ENCODE results near the gene CCDC81.
"Not testable (repeated sequence)": the region's sequence is repeated elsewhere in the genome, so short reads cannot be mapped to it uniquely, and the experiment has no call there.

The CCDC81 gene

DNA sequence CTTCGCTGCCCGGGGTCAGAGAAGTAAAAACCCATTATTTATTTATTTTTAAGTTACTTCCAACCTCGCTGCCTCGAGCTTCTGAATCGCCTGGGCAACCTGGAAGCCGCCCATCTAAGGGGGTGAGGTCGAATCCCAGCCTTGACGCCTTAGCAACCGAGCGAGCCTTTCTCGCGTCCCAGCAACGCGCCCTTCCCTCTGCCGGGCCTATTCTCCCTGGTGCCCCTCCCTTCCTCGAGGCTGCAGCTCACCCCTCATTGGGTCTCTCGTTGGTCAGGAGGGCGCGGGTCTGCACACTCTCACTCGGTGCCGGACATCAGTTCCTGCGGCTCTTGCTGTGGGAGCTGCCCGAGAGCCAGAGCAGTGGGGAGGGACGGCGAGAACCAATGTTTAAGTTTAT lies at the start of gene CCDC81:
CCDC81 (plus strand) TSS at position 302 of the 400 bp plus-strand sequence. CDS start 277 bp downstream, outside the sequence.
- DNase-seq: no peak

DNA sequence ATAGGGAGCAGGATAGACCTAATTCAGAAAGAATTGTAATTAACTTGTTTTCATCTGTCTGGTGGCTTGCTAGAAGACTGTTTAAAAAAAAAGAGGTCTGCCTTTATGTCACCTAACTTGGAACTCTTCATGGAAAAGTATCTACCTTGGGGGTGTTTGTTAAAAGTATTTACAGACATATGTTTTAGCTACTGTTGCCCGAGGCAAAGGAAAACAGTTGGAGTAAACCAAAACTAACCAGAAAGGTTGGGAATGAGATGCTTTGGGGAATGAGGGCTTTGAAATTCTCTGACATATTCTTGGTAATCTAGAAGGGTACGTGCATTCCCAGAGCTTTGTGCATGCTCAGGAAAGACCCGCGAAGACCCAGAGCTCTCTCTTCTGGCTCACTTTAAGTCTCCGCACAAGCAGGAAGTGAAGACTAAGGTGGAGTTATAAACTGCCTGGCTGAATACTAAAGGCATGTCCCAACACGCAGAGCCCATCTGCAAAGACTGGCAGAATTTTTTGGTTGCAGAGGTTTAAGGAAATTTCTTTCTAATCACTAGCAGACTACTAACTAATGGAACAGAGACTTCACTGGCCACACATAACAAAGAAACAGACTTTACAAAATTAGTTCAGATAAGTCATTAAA lies 39.4 kb upstream of the CCDC81 start:
- no peak for DNase-seq

DNA sequence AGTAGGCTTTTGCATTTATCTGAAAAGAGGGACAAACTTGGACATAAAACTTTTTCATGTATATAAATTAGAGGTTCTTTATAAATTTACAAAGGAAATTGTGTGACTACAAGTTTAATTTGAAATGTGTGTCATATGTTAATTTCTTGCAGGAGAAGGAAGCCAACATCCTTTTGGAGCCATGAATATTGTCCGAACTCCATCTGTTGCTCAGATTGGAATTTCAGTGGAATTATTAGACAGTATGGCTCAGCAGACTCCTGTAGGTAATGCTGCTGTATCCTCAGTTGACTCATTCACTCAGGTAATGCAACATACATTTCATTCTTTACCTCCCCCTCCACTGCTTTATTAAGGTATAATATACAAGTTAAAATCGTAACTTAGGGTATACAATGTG lies 37.5 kb upstream of the CCDC81 start:
- no peak for DNase-seq

DNA sequence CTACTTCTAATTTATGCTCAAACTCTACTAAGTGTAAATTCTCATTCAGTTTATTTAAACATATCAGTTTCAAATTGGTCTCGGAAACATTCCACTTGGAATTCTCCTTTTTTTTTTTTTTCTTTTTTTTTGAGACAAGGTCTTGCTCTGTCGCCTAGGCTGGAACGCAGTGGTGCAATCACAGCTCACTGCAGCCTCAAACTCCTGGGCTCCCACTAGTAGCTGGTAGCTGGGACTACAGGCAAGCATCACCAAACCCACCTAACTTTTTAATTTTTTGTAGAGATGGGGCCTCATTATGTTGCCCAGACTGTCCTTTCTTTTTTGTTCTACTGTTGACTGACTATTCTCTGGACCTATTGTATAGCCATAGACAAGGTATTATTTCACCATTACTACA lies 33.3 kb upstream of the CCDC81 start:
- no peak for DNase-seq

DNA sequence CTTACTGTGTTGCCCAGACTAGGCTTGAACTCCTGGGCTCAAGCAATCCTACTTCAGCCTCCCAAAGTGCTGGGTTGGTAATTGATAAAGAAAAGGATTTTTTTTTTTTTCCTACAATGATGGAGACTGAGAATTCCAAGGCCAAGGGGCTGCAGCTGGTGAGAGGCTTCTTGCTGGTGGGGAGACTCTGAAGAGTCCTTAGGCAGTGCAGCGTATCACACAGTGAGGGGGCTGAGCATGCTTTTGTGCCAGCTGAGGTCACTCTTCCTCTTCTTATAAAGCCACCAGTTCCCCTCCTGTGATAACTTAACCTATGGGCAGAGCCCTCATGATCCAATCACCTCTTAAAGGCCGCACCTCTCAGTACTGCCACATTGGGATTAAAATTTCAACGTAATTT lies 28.2 kb upstream of the CCDC81 start:
- no peak for DNase-seq

DNA sequence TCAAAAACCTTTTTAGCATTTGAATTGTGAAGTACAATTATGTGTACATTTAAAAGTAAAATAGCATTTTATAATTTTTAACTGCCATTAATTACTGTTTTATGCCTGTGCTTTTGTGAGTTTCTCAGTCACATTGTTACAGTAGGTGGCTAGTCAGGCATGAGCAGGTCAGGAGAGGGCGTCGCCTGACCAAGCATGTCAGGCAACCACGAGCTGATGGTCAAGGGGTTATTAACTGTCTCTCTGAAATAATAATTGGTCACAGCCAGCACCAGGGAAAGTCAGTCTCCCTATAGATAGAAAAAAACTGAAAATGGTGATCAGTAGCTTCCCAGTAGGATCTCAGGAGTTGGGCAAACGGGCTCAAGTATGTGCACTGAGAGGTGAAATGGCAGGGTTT lies 19.4 kb upstream of the CCDC81 start:
- no peak for DNase-seq

DNA sequence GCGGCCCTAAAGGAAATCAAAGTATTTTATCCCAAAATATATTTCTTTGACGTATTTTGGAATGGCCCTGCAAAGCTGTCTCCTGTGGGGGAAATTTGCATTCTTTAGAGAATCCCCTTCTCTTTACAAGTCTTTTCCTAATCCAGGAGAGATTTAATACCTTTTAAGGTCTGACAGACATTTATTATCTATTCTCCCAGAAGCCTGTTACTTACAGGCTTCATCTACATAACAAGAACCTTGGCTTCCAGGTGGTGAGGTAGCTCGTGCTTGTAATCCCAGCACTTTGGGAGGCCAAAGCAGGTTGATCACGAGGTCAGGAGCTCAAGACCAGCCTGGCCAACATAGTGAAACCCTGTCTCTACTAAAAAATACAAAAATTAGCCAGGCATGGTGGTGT lies 17.3 kb upstream of the CCDC81 start:
- DNase-seq: not testable (repeated sequence)

DNA sequence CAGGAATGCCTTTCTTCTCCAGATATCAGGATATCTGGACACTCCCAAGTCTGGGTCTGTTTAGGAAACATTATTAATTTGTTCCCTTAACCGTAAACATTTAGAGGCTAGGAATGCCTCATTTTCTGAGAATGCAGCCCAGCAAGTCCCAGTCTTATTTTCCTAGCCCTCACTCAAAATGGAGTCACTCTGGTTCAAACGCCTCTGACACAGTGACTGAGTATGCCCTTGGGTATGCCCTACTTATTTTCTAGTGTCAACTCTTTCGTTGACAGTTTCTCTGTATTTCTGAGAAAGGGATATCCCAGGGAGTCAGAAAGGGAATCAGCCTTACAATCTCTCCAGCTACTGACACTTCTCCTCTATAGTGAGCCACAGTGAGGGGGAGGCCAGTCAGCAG lies 16.0 kb upstream of the CCDC81 start:
- no peak for DNase-seq

DNA sequence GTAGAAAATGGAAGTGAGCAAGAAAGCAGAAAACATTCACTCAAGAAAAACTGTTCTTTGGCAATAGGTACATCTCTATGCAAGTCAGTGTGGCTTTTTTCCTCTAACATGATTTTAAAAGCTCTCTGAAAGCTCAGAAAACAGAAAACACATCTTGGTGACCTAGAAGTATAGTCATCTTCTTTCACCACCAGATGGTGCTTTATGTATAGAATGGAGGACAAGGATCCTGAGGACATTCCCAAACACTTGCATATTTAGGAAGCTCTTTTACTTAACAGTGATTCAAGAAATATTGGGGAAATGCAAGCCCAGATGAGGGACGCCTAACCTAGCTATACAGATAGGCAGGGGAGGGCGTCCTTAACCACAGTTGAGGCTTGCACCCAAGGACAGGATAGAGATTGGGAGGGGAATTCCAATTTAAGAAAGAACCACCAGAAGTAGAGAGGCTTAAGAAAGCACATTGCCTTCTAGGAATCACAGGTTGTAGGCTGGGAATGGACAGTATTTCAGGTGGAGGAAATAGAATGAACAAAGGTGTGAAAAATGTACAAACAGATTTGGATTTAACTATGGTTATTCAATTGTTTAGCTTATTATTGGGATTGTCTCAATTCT lies 13.8 kb upstream of the CCDC81 start:
- DNase-seq: no peak

DNA sequence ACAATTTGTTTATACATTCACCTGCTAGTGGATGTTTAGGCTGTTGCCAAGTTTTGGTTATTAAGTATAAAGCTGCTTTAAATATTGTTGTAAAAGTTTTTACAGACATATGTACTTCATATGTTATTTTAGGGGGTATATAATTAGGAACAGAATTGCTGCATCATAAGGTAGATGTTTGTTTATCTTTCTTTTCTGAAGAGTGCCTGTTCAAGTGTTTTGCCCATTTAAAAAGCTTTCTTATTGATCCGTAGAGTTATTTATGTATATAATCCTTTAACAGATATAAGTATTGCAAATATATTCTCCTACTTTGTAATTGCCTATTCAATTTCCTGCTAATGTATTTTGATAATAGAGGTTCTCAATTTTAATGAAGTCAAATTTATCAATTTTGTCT lies 11.3 kb upstream of the CCDC81 start:
- DNase-seq: no peak

DNA sequence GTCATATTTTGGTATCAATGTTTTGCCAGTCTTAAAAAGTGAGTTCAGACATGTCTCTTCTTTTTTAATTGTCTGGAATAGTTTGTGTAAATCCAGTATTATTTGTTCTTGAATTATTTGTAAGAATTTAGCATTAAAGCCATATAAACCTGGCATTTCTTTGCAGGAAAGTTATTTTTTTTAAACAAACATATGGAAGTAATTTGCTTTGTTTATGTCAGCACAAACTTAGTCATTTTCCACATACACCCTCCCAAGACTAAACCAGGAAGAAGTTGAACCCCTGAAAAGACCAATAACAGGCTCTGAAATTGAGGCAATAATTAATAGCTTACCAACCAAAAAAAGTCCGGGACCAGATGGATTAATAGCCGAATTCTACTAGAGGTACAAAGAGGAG lies 9.1 kb upstream of the CCDC81 start:
- DNase-seq: no peak

DNA sequence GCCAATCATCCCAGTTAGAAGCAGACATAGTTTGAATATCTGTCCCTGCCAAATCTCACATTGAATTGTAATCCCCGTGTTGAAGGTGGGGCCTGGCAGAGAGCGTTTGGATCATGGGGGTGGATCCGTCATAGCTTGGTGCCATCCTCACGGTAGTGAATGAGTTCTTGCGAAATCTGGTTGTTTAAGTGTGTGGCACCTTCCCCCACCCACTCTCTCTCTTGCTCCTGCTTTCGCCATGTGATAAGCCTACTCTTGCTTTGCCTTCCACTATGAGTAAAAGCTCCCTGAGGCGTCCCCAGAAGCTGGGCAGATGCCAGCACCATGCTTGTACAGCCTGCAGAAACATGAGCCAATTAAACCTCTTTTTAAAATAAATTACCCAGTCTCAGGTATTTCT lies 5.0 kb upstream of the CCDC81 start:
- DNase-seq: no peak

DNA sequence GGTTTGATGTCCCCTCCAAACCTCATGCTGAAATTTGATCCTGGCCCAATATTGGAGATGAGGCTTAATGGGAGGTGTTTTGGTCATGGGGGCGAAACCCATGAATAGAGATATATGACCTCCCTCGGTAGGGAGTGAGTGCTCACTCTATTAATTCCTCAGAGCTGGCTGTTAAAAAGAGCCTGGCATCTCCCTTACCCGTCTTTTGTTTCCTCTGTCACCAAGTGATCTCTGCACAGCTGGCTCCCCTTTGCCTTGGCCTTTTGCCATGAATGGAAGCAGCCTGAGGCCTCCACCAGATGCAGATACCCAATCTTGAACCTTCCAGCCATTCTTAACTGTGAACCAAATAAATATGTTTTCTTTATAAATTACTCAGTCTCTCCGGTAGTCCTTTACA lies 4.5 kb upstream of the CCDC81 start:
- no peak for DNase-seq

DNA sequence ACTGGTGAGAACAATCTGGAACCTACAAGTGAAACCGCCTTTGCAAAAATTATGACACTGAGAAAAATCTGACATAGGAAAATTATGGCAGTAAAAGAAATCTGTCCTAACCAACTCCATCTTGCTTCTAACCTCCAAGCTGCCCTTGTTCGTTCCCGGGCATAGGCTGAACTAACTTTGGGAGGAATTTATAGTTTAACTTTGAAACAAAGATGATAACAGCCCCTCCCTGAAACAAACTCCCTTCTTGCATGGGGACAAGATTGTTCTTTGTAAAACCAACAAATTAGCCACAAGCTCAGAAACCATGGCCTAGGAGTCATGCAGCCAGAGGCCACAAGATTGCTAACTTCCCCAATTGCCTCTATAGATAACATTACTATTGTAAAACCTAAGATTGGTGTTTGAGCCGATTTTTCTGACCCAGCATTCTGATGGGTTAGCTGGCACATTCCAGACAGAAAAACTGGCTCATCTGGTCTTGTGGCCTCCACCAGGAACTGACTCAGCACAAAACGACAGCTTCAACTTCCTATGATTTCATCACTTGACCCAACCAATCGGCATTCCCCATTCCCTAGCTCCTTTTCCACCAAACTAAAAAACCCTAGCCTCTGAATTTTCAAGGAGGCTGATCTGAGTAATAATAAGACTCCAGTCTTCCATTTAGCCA lies 3.6 kb upstream of the CCDC81 start:
- DNase-seq: no peak

DNA sequence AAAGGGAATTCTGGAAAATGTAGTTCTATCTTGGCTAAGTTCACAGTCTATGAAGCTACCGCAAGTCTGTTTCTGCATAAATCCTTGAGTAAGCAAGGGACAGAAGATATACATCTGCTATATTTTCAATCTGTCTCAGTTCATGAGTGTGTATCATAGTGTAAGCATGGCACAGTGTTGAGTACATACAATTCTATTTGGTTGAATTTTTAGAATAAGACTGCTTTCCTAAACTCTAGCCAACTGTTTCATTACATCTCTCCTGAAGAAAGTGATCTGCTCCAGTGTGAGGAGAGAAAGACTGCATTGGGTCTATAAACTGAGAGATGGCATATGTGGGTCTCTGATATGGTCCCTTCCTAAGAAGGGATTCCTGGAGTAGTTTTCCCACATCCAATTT lies 2.6 kb upstream of the CCDC81 start:
- DNase-seq: no peak

DNA sequence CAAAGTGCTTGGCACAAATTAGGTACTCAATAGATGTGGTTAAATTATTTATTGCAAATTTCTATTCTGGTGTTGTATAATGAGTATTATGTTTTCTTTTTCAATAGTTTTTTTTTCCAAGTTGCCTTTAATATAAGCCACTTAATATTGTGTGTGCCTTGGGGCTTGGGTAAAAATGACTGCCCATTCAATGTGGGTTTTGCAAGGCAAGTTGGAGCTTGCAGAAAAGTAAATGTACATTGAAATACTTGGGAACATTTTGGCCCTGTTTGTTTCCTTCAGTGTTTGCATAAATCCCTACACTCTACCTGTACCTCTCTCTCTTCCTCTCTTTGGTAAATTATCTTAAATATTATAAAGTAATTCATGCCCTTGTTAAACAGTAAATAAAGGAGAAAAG lies 2.1 kb upstream of the CCDC81 start:
- no peak for DNase-seq

DNA sequence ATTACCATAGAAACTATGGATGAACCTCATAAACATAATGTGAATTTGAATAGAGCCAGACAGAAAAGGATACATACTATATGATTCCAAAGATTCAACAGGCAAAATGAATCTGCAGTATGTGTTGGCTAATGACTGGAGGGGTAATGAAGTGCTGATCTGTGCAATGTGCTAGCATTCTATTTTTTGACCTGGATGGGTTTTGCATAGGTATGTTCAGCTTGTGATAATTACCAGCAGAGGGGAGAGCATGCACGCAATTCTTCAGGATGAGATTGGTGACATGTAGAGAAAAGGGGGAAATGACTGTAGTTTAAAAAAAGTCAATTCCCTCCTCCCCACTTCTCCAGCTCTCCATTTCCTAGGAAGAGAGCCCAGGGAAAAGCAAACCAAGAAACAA lies 618 bp upstream of the CCDC81 start:
- no peak for DNase-seq

DNA sequence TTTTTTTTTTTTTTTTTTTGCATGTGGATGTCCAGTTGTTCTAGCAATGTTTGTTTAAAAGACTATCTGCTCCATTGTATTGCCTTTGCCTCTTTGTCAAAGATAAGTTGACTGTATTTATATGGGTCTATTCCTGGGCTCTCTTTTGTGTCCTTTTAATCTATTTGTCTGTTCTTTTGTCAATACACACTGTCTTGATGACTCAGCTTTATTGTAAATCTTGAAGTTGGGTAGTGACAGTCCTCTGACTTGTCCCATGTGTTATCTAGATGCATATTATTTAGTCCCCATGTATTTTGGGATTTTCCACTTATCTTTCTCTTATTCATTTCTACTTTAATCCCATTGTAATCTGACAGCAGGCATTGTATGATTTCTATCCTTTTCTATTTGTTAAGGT lies 3.3 kb downstream of the CCDC81 start:
- no peak for DNase-seq

DNA sequence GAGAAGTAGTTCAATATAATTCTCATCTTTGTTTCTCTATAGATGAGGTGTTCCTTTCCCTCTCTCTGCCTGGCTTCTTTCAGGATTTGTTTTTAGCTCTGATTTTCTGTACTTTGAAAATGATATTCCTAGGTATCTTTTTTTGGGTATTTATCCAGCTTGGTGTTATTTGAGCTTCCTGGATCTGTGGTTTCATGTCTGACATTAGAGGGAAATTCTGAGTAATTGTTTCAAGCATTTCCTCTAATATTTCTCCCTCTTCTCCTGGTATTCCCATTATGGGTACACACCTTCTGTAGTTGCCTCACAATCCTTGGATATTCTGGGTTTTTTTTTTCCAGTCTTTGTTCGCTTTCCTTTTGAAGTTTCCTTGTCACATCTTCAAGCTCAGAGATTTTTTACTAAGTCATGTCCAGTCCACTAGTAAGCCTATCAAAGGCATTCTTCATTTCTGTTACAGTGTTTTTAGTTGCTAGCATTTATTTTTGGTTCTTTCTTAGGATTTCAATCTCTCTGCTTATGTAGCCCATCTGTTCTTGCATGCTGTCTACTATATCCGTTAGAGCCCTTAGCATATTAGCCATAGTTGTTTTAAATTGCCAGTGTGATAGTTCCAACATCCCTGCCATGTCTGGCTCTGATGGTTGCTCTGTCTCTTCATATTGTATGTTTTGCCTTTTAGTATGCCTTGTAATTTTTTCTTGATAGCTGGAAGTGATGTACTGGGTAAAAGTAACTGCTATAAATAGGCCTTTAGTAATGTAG lies 5.8 kb downstream of the CCDC81 start:
- DNase-seq: no peak

DNA sequence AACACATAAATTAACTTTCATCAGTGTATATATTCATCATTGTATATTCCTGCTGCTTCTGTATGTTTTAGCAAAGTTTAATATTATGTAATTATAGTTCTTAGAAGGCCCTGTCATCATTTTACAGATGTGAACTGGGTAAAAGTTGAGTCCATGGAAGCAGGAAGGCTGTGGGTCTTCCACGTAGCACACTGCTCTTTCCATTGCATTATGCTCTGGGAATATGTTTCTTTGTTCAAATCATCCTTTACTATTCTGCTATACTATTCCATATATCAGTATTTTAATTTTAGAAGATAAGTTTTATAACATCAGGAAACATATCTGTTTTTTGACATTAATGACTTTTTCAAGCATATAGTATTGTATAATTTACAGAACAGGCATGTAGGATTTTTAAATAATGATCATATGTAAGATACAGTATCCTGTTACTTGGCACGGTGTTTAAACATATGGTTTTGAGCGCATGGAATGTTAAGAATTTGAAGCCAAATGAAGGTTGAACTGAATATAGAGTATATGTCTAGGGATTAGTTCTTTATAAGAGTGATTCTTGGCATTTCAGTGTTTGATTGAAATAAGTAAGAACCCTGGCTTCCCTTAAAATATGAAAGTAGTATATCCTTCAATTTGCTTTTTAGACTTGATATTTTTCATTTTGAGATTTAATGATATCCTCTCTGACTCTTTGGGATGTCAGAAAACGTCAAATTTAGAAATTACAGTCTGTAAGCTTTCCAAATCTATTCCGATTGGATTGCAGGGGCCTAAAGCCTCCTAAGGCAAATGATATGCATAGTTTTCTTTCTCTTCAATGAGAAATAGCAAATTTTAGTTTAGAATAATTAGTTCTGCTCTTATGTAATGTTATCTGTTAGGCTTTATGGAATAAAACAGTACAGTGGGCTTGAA lies 8.6 kb downstream of the CCDC81 start:
- DNase-seq: no peak

DNA sequence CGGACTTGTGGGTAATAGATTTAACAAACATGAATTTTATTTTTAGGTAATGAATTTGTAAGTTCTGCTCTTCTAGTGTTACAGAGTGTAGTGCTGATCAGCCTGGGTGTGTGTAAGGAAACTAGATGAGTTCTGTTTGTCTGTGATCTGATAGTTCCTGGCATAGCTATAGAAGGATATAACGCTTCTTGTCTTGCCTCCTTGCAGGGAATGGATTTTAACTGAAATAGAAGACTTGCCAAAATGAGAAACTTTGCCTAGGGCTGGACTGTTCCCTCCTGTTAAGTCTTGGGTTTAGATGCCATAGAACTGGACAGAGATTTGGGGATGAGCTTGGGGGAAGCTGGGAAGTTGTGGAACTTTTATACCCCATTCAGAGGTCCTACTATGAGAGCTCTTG lies 11.6 kb downstream of the CCDC81 start:
- DNase-seq: no peak

DNA sequence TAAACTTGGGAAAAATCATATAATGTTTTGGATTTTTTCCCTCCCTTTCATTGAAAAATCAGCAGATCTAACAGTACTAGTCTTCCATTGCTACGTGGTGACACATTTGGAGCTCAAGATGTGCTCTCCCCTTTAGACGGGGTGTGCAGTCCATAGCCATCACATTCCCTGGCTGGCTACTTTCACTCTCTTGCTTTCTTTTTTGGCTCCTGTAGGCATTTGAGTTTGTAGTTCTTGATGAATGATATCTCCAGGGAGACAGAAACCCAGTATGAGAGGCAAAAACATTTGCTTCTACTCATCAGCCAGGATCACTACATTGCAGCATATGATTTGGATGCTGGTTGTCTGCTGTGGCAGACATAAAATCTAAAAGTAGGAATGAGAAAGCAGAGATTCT lies 12.1 kb downstream of the CCDC81 start:
- DNase-seq: no peak

DNA sequence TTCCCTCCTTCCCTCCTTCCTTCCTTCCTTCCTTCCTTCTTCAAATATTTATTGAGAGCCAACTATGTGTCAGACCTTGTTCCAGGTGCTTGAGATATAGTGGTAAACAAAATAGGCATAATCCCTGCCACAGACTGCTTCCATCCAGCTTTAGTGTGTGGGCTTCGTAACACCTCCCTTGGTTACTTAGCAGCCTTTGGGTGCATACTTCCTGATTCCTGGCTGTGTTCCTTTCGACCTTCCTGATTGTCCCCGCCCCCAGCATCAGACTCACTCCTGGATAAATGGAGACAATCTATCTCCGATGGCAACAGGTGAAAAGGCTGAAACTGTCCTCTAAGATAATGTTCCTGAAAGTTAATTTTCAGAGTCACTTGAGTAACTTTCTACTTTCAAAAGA lies 13.5 kb downstream of the CCDC81 start:
- DNase-seq: no peak

Data from CD4-positive, alpha-beta T cell treated with Interferon gamma for 1 hour (primary cell).